Subcutaneous adipose tissue (tissue), 4 donors: ENCODE data around the gene MRPL41. TPM values are rescaled to one million over a fixed set of nuclear protein-coding genes. Genes with fewer than 3 reads are reported as not detected.

Experiments used
- total RNA-seq, 4 donors: library from RNA; depleted of rRNA; stranded (reverse); fragments of >200 nt; gene quantifications; one replicate each; pipeline ENCODE4 v1.1.0, GENCODE V29; 2016
- TF ChIP-seq, protein P1 (sequence below): fragments of 450-650 bp; IDR thresholded peaks from one replicate; pipeline ENCODE4 v1.5.1; 2016; ENCODE audit warnings: low read depth, mild to moderate bottlenecking, control low read depth, antibody characterized with exemption, moderate library complexity

Gene MRPL41
- total RNA-seq, 4 donors from 2014 or later, result 55.3 to 152 (median 64.7) TPM

DNA sequence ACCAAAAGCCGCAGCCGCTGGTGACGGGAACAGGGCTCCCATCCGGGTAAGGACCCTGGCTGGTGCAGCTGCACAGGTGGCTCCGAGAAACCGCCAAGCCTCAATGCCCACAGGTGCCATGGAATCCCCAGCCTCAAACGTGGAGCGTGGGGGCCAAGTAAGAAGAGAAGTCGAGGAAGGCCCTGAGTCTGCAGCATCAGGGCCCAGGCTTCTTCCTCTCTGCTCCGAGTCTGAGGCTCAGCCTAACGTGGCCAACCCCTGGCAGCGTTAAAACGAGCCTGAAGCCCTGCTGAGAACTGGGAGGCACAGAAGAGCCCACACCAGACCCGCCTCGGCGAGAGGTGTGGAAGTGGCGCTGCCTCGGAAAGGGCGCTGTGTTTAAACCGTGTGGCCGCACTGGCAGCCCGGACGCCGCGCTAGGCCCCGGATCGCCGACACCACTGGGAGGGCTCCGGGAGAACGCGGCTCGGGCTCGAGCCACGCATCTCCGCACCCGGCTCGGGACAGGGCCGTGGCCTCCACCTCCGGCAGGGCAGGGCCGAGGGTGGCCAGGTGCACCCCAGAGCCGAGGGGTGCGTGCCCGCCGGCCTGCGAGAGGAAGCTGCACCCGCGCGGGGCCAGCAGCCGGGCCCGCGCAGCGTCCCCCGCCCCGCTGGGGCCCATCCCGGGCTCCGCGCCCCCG, 37.9 kb downstream of the MRPL41 start:
- TF ChIP-seq, protein P1, sequence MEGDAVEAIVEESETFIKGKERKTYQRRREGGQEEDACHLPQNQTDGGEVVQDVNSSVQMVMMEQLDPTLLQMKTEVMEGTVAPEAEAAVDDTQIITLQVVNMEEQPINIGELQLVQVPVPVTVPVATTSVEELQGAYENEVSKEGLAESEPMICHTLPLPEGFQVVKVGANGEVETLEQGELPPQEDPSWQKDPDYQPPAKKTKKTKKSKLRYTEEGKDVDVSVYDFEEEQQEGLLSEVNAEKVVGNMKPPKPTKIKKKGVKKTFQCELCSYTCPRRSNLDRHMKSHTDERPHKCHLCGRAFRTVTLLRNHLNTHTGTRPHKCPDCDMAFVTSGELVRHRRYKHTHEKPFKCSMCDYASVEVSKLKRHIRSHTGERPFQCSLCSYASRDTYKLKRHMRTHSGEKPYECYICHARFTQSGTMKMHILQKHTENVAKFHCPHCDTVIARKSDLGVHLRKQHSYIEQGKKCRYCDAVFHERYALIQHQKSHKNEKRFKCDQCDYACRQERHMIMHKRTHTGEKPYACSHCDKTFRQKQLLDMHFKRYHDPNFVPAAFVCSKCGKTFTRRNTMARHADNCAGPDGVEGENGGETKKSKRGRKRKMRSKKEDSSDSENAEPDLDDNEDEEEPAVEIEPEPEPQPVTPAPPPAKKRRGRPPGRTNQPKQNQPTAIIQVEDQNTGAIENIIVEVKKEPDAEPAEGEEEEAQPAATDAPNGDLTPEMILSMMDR, result no peak

DNA sequence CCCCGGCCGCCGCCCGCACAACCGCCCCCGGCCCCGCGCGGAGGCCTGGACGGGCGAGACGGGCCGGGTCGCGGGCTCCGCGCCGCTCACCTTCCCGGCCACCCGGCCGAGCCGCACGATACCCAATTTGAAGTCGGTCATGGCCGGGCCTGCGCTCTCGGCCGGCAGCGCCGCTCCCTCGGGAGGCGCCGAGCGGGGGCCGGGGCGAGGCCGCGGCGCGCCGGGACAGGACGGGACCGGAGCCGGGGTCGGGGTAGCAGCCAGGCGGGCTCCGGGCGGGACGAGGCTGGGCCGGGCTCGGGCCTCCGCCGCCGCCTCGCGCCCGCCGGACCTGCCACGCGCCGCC, 38.4 kb downstream of the MRPL41 start:
- TF ChIP-seq, protein P1, result no peak

DNA sequence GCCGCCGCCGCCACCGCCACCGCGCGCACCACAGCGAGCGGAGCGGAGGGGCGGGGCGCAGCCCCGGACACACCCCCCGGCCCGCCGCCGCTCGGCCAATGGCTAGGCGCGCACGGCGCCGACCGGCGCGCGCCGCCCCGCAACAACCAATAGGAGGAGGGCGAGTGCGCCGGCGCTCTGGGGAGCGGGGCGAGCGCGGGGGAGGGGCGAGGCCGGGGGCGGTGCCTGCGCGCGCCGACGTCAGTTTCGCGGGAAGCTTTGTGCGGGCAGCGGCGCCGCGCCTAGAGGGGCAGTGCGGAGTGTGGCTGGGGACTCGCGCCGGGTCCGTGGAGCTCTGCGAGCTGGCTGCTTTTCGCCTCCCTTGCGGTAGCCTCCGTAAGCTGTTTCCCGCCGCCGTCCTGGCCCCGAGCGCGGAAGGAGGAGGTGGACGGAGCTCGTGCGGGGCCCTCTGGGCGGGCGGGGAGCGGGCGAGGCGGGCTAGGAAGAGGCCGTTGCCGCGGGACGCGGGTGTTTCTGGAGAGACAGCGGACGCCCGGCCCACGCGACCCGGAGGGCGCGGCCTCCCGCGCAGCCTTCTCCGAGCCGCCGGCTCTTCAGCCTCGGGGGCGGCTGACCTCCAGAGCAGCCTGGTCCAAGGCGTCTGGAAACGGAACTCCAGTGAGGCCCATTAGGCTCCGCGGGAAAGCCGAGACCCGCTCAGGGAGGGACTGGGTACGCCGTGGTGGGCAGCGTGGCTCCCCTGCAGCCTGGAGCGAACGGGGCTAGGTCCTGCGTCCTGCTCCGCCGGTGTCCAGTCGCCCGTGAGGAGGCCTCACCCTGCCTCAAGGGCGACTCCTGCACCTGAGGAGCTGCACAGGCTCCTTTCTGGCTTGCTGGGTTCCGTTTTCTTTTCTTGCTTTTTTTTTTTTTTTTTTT, 39.0 kb downstream of the MRPL41 start, which contains the start of gene ZMYND19:
TSS of gene ZMYND19 (minus strand) at position 44 of the 915 bp plus-strand sequence. CDS start 249 bp downstream, outside the sequence.
- TF ChIP-seq, protein P1, result no peak

DNA sequence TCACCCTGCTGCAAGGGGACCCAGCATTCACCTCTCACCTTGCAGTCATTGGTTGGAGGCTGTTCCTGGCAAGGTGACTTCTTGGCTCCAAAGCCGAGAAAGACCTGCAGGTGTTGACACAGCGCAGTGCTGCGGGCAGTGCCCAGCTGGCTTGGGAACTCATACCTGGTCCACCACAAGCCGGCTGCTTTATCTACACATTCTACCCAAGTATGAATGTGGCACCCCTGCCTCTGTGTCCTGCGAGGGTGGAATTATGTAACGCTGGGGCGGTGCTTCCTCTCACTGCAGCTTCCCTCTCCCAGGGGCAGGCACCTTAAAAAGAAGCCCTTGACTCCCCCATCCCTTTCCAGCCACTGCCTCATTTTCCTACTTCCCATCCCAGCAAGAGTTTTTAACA, 41.1 kb downstream of the MRPL41 start:
- TF ChIP-seq, protein P1, result no peak

DNA sequence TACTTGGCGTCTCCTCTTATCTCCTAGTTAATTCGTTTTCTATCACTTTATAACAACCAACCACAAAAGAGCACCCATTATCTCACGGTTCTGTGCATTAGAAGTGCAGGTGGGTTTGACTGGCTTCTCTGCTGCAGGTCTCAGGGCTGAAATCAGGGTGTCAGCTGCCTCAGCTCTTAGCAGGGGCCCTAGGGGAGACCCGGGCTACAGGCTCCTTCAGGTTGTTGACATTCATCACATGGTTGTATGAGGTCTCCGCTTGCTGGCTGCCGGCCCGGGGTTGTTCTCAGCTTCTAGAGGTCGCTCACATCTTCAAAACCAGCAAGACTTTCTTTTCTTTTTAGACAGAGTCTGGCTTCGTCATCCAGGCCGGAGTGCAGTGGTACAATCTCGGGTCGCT, 41.5 kb downstream of the MRPL41 start:
- TF ChIP-seq, protein P1, result no peak

DNA sequence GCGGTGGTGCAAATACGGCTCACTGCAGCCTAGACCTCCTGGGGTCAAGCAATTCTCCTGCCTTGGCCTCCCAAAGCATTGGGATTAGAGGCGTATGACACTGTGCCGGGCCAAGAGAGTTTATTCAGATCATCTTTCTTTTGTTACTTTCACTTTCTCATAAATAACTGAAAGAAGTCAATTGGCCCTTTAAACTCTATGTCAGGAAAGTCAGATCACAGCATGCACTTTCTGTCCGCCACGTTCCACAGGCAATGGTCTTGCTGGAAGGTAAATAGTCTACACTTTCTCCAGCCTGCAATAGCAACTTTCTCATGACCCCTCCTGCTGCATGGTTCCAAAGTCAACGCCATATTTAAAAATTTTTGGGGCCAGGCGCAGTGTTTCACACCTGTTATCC, 47.3 kb downstream of the MRPL41 start:
- TF ChIP-seq, protein P1, result no peak

Other genes starting within 250 kb of the MRPL41 start
- 10 to 100 TPM in 1 of 4 donors, 1 to 10 TPM in 2, under 1 TPM in 1; 0.51 to 11.5 (median 2.9) TPM for gene NRARP, start 249.6 kb upstream of the MRPL41 start, total RNA-seq
- gene EXD3, start 128.7 kb upstream of the MRPL41 start, total RNA-seq, result 10 to 100 TPM in 2 of 4 donors, 1 to 10 TPM in 2; 7.5 to 44.6 (median 10.5) TPM
- gene NOXA1, start 128.5 kb upstream of the MRPL41 start, total RNA-seq, result 1 to 10 TPM; 1.4 to 5.3 (median 2.4) TPM
- gene ENTPD8, start 110.5 kb upstream of the MRPL41 start, total RNA-seq, result not detected
- 10 to 100 TPM; 17.7 to 37.5 (median 25.2) TPM for gene NSMF, start 92.5 kb upstream of the MRPL41 start, total RNA-seq
- gene PNPLA7, start 1.5 kb upstream of the MRPL41 start, total RNA-seq, result 10 to 100 TPM; 13.0 to 34.3 (median 29.2) TPM
- gene DPH7, start 27.0 kb downstream of the MRPL41 start, total RNA-seq, result 10 to 100 TPM; 17.0 to 44.1 (median 22.6) TPM
- 10 to 100 TPM in 3 of 4 donors, 1 to 10 TPM in 1; 6.8 to 12.2 (median 10.7) TPM for gene ZMYND19, start 38.6 kb downstream of the MRPL41 start, total RNA-seq
- gene ARRDC1, start 53.8 kb downstream of the MRPL41 start, total RNA-seq, result 10 to 100 TPM; 23.6 to 41.7 (median 33.7) TPM
- gene EHMT1, start 67.1 kb downstream of the MRPL41 start, total RNA-seq, result 100 to 1,000 TPM in 1 of 4 donors, 10 to 100 TPM in 3; 53.2 to 168 (median 65.9) TPM